ENCODE measurements around the gene MVK. TPM values are rescaled to one million over a fixed set of nuclear protein-coding genes. Genes with fewer than 3 reads are reported as not detected.

Gene MVK
- total RNA-seq, 1 donor from 2014 or later, result 9.1 TPM

DNA sequence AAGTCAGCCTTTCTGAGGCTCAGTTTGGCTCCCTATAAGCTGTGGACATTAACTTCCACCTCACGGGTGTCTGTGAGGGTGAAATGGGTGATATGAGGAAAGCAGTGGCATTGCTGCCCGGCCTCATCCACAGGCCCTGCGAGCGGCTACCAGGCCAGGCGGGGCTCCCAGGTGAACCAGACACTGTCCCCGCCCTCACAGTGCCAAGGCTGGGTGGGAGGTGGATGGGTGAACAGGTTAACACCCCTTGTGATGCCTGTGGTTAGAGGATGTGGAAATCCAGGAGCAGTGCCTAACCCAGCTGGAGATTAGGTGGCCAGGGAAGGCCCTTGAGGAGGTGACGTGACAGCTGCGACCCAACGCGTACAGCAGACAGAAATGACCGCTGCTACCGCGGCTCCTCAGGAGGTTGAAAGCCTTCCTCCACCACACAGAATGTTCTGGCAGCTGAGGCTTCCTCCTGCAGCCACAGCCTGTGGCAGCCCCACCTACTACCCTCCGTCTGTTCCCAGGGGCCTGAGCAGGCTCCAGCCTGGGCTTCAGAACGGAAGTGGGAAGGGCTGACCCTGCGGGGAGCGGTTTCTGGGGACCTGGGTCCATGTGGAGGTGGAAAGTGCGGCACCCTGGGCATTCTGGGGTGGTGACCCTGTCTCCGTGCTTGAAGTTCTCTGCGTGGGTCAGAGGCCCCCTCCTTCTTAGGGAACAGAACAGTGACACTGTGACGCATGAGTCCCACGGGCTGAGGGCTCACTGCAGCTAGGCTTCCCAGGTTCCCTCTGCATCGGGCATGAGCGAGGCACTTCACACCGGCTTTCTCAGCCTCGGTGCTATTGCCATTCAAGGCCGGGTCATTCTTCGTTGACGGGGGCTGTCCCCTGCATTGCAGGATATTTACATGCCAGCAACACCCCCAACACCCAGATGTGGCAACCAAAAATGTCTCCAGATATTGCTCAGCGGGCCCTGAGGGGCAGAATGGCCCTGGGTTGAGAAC, 10.0 kb upstream of the MVK start:
- no peak for DNase-seq (ENCODE audit: low spot score)

DNA sequence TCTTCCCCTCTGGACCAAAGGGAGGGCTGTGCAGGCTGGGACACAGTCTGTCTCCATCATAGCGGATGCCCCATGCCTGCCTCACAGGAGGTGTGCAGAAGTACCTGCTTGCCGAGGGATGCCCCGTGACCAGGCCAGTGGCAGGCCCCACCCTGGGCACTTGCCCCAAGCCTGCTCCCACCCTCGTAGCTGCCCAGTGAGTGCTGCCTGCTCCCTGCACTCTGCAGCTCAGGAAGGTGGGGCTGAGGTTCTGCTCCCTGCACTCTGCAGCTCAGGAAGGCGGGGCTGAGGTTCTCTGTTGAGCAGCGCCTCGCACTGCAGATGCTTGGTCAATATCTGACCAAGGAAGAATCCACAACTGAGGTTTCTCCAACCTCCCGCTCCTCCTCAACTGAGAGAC, 7.2 kb upstream of the MVK start:
- DNase-seq (ENCODE audit: low spot score), result no peak

DNA sequence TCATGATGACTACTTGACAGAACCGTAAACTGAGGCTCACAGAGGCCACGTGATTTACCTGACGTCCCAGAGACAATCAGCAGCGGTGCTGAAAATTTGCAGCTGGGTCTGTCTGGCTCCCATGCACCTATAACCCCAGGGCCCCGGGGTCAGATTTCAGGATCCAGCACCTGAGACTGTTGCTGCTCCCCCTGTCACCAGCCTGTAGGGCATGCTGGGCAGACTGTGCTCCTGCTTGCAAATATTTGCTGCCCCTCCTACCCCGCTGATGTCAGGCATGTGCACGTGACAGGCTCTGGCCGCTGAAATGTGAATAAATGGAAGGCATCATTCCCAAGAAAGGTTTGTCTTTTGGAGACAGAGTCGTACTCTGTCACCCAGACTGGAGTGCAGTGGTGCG, 6.3 kb upstream of the MVK start:
- no peak for DNase-seq (ENCODE audit: low spot score)

DNA sequence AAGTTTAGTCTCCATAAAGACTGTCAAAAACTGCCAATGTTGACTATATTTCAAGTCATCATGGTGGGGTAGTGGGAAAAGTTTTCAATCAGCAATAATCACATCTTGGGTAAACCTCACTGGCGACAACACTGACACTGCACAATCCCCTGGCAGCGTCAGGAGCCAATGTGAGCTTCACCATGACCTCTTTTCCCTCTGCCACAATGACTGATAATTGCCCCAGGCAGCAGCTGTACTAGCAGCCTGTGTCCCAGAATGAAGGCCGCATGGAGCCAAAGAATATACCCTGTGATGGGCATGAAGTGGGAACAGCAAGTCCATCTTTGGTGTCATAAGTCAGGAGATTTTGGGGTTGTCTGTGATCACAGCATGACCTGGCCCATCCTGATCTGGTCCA, 5.6 kb upstream of the MVK start:
- no peak for DNase-seq (ENCODE audit: low spot score)

DNA sequence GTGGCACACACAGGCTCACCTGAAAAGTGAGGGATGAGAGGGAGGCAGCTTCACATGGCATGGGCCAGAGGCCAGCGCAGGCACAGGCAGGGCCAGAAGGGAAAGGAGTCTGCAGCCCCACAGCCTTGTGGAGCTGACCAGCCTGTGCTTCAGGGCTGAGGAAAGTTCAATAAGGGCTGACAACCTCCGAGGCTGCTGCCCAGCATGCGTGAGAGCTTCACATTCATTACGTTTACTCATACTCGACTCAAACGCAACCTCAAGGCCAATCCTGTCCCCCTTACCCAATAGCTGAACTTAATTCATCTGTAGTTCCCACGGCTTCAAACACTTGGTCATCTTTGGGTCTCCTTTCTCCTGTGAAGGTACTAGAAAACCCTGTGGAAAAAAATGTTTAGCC, 5.1 kb upstream of the MVK start:
- DNase-seq (ENCODE audit: low spot score), result no peak

DNA sequence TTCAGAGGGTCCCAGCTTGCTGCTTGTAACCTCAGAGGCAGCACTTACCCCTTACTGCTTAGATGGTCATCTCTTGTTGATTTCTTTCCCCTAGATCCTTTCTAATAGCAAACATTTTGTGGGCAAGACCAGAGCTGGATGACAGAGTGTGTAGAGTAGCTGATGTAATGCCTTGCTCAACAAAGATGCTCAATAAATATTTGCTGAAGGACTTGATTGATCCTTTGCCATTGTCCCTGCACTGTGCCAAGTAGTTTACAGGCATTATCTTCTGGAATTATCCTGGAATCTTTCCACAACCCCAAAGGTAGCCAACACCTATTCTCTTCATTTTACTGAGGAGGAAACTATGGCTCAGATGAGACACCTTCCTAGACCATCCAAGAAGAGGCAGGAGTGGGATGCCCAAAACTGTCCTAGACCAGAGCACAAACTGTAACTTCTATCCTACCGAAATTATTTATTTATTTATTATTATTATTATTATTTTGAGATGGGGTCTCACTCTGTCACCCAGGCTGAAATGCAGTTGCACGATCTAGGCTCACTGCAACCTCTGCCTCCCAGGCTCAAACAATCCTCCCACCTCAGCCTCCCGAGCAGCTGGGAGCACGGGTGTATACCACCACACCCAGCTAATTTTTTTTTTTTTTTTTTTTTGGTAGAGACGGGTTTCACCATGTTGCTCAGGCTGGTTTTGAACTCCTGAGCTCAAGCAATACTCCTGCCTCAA, 1.7 kb upstream of the MVK start:
- no peak for DNase-seq (ENCODE audit: low spot score)

DNA sequence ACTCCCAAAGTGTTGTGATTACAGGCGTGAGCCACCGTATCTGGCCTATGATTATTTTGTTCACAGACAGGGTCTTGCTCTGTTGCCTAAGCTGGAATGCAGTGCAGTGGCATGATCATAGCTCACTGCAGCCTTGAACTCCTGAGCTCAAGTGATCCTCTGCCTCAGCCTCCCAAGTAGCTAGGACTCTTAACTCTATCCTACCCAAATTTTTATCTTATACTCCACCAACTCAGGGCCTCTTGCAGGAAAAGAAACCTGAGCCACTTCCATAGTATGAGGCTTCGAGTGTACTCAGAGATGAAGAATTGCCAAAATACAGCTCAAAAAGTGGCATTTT, 1.1 kb upstream of the MVK start:
- DNase-seq (ENCODE audit: low spot score), result no peak

DNA sequence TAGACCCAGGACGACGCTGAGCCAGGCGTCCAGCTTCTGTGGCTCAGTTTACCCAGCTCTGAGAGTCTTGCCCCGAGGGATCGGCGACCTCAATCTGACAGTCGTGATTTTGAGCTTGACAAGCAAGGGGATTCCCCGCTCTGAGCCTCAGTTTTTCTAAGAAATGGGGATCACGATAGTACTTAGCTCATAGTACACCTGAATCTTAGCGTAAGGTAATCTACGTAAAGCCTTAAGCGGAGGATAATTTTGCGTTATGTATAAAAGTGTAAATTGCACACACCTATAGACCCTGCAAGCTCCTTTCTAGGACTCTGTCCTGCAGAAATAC, 285 bp downstream of the MVK start:
- DNase-seq (ENCODE audit: low spot score), result no peak

DNA sequence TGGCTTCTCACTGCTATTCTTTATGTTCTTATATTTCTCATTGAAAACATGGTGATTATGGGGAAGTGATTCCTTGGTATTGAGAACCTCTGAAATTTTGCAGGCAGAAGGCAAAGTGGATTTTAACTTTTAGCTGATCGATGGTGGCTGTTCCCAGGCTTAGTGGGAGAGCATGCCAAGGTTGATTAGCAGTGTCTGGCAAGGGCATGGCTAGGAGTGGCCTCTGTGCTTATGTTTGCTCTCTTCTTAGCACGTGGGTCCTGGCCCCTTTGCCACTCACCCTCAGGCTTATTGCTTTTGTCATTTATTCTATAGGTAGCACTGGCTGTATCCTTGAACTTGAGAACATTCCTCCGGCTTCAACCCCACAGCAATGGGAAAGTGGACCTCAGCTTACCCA, 2.1 kb downstream of the MVK start:
- DNase-seq (ENCODE audit: low spot score), result no peak

DNA sequence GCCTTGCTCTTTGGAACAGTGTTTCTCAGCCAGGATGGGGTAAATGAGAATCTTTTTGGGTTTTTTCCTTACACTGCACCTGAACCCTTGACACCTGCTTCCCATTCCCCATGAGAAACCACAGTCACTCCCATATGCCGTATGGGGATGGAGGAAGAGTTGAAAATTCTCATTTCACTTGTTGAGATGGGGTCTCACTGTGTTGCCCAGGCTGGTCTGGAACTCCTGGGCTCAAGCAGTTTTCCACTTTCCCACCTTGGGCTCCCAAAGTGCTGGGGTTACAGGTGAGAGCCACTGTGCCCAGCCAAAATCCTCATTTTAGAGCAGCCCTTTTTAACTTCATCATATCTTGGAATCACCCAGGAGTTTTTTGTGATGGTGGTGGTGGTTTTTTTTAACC, 3.7 kb downstream of the MVK start:
- DNase-seq (ENCODE audit: low spot score), result no peak

DNA sequence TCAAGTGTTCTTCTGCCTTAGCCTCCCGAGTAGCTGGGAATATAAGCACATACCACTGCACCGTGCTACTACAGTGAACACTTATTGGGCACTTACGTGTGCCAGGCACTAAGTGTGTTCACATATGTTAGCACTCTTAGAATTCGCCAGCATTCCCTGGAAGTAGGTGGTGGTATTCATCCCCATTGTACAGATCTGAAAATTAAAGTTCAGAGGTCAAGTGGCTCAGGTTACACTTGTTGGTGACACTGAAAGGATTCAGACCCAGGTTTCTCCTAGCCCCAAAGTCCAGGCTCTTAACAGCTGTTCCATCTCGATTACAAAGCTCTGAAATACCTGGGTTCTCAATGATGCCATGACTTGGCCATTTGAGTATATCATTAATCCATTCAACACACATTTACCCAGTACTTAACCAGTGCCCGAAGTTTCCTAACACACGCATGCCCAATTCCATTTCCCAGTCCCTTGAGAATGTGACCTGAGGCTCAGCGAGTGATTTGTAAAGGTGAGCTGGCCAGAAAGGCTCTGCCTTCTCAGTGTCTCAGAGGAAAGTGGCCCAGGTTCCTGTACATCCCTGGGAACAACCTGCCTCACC, 4.8 kb downstream of the MVK start:
- no peak for DNase-seq (ENCODE audit: low spot score)

DNA sequence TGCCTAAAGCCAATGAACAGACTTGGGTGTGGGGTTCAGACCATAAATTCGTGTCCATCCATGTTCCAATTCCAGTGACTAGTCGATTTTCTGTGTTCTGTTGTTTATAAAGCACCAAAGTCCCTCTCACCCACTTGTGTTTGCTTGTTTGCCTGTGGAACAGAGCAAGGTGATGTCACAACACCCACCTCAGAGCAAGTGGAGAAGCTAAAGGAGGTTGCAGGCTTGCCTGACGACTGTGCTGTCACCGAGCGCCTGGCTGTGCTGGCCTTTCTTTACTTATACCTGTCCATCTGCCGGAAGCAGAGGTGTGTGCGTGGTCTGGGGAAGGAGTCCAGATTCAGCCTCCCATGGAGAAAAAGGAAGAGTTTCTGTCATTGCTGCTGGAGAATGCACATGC, 6.0 kb downstream of the MVK start:
- no peak for DNase-seq (ENCODE audit: low spot score)

DNA sequence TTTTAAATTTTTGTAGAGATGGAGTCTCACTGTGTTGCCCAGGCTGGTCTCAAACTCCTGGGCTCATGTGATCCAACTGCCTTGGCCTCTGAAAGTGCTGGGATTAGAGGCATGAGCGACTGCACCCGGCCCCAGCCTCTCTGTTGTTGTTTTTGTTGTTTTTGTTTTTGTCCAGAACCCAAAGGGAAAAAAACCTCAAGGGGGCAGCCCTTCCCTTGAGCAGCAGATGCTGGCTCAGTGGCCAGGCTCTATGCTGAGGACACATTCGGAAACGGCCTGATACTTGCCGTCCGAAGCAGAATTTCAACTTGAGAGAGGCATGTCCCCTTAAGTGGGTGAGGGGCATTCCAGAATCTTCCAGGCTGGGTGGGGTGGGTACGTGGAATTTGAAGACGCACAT, 6.7 kb downstream of the MVK start:
- DNase-seq (ENCODE audit: low spot score), result no peak

DNA sequence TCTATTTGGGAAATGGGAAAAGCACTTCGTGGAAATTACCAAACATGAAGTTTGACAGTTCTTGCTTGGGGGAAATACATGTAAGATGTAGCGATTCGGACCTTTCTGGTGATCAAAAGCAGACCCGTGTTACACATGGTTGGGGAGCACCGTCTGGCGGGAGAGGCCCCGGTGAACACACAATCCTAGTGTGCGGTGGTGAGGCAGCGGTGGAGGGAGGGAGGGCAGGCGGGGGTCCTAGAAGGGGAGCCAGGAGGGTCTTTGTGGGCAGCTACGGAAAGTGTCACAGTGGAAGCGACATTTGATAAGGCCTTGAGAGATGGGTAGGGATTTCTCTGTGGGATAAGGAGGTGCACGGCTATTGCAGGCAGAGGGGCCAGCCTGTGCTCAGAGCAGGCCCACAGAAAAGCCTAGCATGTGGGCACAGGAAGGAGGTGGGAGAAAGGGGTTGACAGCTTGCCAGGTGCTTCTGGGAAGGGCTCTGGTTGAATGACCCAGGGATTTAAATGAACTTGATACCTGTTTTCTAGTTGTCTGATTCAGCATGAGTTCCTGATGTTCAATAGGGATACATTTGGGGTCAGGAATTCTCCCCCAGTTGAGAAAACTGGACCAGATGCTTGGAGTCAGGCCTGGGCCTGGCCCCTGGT, 7.2 kb downstream of the MVK start:
- DNase-seq (ENCODE audit: low spot score), result no peak

DNA sequence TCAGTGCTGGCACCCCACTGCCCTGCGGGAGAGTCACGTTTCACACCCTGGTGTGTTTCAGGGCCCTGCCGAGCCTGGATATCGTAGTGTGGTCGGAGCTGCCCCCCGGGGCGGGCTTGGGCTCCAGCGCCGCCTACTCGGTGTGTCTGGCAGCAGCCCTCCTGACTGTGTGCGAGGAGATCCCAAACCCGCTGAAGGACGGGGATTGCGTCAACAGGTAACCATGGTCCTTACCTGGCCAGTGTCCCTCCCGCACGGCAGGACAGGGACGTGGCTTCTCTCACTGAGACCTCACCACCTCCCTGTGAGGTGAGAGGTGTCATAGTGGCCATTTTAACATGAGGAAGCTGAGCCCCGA, 7.7 kb downstream of the MVK start:
- DNase-seq (ENCODE audit: low spot score), result no peak

DNA sequence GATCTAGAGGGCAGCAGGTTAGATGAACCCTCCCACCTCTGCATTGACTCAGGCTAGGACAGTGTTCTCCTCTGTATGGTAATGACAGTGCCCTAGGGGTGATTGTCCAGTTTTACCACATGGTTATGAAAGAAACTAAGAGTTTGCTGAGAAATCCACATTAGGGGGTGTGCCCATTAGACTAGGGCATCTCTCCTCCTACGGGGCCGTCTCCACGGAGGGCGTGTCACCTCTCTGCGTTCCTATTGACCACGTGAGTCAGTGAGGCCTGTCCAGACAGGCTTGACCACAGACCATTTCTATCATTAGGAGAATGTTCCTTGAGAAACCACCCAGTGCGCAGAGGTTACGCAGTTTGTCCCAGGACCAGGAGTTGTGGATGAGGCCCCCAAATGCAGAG, 8.3 kb downstream of the MVK start:
- DNase-seq (ENCODE audit: low spot score), result no peak

DNA sequence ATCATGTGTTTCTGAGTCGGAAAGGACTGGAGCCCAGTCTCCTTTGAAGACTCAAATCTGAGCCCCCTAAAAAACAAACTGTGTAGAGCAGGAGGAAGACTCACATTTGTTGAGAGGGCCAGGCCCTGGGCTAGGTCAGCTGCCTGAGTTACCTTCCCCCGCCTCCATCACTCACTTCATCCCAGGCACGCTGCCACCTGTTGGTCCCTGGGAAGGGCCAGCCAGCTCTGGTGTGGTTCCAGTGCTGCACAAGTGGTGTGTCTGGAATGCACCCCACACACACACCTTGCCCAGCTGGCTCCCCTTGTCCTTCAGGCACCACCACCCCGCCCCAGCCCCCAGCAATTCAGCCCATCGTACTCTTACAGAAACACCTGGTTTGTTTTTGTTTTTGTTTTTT, 9.0 kb downstream of the MVK start:
- DNase-seq (ENCODE audit: low spot score), result no peak

DNA sequence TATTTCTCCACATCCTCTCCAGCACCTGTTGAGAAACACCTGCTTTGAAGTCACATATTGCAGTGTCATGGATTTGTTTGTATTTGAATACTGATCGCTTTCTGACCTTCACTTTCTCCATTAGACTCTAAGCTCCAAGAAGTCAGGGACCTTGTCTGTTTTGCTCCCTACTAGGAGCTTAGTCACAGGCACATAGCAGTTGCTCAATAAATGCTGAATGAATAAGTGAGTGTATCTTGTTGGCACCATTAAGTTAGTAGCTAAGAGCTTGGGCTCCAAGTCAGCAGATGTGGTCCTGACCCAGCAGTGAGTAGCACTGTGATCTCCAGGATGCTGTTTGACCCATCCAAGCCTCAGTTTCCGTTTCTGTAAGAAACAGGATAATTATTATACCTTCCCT, 10.1 kb downstream of the MVK start:
- no peak for DNase-seq (ENCODE audit: low spot score)

DNA sequence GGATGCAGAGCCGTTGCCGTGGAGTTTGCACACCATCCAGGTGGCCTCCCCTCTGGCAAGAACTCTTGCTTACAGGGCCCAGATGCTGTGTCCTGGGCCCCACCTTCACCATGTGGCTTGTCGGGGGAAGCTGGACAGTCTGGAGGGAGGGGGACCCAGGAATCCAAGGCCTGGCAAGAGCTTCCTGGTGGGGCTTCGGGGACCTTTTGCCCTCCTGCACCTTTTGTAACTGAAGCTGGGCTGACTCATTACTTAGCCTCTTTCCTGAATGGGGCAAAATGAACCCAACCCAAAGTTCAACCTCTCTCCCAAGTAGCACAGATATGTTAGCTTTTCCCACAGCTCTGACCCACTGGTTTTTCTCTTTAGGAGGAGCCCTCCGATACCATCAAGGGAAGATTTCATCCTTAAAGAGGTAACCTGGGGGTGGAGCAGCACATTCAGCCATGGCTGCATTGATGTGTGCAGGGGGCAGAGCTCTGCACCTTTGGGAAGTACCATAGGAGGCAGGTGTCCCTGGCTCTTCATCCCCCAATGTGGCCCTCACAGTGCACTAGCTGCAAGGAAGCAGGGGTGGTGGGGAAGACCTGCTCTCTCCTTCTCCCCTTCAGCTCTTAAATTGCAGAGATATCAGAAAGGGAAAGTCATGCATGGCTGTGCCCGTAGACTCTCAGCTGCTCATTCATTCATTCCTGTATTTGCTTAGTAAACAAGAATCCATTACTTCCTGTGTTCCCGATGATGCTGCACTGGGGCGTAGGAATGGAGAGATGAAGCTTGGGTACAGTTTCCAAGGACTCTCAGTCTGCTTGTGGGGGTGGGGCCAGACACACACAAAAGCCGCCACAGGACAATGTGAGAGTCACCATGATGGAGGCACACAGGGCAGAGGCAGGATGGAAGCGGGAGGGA, 13.0 kb downstream of the MVK start:
- DNase-seq (ENCODE audit: low spot score), result no peak

DNA sequence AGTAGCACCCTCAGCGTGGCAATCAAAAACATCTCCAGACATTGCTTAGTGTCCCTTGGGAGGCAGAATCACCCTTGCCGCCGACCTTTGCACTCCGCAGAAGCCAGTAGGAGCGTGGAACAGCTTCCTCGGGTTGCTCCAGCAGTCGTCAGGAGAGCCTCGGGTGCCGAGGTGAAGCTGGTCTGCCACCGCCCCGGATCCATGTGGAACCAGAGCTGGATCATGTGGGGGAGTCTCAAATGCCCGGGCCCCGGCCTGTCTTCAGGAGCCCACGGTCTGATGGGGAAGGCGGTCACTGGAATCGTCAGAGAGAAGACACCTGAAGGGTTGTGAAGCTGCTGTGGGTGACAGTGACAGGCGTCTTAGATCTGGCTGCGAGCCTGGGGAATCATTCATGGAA, 14.3 kb downstream of the MVK start:
- DNase-seq (ENCODE audit: low spot score), result no peak
